Left hindlimb (tissue), 1 donor: ENCODE measurements around the gene PPIP5K2.

Experiments used
- DNase-seq: peaks from one replicate; pipeline ENCODE4 v3.0.0-alpha.2; 2018

The PPIP5K2 gene

DNA sequence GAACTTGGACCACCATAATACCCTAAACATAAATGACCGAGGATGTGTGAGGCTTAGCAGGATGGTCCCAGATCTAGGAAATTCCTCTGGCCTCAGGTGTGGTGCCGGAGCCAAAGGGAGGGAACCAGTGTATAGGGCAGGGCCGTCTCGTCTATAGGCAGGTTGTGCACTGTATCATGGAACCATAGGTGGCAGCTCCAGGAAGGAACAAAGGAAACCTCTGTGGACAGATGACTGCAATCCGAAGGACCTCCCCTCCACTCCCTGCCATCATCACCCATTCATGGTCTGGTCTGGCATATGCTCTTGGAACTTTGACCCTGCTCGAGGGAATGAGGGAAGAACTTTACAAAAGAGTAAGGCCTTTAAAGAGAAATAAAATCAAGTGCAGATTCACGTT is 135.6 kb downstream of the PPIP5K2 start:
- DNase-seq: no peak

DNA sequence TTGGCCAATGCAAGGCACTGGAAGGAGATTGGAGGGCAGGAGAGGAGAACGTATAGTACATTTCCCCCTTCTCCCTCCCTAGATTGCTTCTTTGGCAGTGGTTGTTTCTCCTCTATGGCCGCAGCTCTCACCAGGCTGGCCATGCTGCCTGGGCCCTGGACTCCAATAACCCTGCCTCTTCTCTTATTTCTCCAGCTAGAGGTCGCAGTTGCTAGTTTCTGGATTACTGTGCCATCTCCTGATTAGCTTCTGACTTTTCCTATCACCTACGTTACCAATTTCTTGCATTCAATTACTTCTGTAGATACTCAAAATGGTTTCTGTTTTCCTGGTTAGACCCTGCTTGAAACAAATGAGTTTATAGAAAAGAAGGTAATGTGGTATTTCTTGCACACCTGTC is 136.1 kb downstream of the PPIP5K2 start:
- no peak for DNase-seq

DNA sequence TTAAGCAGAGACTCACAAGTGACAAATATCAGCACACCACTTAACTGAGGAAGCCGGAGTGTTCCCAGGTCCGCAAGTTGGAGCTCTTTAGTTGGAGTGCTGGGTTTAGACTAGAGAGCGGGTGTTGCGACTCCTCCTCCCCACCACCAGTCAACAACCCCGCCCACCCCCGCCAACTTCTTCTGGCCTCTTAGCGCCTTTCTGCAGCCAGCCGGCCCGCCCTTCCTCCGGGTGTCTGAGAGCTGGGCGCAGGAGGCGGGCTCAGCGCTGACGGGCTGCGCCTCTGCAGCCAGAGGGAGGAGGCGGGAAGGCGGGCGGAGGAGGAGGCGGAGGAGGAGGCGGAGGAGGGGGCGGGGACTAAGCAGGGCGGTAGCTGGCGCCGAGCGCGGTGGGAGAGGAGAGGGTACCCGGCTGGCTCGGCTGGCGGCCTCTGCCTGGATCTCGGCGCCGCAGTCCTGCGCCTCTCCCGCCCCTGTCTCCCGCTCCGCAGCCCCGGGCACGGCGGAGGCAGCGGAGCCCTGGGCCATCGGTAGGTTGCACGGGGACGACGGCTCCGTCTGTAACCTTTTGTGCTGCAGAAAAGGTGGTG is 138.4 kb downstream of the PPIP5K2 start, which contains the start of gene MACIR:
MACIR (plus strand) TSS at position 396 of the 589 bp plus-strand sequence. CDS start 17,157 bp downstream, outside the sequence.
- peak; percentile 98 for DNase-seq

DNA sequence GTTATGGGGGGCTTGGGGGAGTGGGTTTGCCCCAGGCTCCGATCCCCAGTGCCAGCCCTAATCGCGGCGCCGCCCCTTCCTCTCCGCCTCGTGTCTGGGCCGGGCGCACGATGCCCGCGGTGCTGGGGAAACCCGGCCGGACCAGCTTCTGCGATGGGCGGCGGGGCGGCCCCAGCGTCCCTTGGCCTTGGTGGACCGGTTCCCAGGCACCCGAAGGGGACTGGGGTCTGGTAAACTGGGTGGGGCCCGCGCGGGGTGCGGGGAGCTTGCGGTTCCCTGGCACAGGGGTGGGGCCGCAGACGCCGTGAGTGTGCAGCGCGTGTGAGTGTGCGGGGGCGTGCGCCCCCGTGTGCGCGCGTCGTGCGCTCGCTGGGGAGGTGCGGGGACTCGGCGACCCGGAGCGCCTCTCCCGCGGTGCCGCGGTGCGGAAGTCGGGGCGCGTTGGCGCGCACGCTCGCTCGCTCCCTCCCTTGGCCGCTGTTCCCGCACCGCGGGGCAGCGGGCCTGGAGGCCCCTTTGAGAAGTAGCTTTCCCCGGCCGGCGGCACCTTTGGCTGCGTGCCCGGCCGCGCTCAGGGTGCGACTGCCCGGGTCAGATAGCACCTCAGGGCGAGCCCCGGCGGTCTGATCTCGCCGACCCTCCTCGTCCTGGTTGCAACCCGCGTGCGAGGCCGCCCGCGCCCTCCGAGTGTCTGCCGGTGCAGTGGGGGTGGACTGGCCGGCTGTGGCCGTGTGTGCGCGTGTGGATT is 139.0 kb downstream of the PPIP5K2 start:
- DNase-seq: peak; percentile 72

DNA sequence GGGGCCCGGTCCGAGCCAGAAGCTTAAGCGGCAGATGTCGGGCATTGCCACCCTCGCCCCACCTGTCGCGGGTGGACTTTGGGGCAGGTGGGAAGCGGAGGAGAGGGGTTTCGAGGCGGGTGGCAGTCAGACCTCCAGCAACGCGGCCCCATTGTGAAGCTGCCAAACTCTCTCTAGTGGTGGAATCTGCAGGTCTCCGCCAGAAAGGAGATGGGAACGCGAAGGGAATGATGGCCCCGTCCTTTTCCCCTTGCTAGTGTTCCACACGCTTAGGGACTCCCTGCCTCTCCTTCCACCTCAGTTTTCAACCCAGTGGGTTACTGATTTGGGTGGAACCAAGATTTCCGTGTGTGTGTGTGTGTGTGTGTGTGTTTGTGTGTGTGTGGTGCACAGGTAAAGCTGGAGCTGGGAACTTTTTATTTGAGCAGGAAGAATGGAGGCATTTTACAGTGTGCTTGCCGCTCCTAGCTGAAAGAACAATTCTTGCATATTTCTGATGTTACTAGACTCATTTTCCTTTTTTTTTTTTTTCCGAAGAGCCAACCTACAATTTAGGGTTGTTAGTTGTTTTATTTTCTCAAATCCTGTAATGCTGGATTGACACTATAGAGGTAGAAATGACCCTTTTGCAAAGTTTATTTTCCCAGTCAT is 139.7 kb downstream of the PPIP5K2 start:
- DNase-seq: no peak

DNA sequence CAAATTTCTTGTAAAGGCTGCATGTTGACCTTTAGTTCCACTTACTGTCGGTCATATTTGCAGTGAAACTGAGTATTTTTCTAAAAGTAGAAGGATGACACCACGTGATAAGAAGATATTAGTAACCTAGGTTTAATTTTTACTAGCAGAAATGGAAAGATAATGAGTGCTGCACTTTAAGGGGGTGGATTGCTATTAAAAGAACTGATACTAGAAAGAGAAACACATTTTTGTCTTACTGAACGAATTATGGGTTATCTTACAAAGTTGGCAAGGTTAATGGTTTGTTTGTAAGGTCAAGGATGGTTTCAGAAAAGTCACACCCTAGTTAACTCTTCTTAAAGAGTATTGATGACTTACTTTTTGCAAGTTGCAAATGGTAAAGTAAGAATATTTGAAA is 140.8 kb downstream of the PPIP5K2 start:
- no peak for DNase-seq
